ENCODE measurements around the gene GANAB.

DNA sequence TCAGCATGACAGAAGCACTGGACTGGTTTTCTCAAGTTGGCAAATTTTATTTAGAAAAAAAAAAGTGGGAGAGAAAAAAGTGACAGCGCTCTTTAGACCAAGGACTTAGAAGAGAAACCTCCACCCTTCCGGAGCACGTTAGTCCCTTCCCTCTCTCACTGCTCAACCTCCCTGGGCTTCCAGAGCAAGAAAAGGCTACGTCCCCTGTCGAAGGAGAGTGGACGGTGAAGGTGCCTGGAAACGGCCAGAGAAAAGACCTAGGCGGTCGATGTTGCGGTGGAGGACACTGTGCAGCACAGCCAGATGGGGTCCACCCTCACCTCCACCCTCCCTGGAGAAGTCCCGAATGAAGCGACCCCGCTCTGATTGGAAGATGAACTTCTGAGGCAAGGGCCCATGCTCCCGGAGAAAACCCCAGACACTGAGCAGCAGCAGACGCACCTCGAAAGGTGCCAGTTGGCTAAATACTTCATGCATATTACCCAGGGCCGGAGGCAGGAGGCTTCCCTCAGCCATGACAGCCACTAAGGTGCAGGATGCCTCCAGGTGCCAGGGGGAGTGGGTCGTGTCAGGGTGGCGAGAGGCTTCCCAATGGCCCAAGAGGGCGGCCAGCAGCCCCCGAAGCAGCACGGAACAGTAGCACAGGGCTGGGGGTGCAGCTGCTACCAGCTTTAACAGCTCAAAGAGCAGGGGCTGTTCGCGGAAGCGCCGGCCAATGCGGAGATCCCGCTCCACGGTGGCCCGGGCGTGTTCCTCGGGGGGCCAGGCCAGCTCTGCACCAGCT lies 604 bp upstream of the GANAB start:
- TF ChIP-seq, protein P1, sequence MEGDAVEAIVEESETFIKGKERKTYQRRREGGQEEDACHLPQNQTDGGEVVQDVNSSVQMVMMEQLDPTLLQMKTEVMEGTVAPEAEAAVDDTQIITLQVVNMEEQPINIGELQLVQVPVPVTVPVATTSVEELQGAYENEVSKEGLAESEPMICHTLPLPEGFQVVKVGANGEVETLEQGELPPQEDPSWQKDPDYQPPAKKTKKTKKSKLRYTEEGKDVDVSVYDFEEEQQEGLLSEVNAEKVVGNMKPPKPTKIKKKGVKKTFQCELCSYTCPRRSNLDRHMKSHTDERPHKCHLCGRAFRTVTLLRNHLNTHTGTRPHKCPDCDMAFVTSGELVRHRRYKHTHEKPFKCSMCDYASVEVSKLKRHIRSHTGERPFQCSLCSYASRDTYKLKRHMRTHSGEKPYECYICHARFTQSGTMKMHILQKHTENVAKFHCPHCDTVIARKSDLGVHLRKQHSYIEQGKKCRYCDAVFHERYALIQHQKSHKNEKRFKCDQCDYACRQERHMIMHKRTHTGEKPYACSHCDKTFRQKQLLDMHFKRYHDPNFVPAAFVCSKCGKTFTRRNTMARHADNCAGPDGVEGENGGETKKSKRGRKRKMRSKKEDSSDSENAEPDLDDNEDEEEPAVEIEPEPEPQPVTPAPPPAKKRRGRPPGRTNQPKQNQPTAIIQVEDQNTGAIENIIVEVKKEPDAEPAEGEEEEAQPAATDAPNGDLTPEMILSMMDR (IDR thresholded peaks at IDR 0.05) = no peak
- no peak for TF ChIP-seq POLR2A (IDR thresholded peaks at IDR 0.05)

Measured in uterus (tissue), 2 donors.